DND-41 (cell line): ENCODE data around the gene USP12.

Experiments
- EZH2 ChIP-seq: IDR thresholded peaks from 3 replicates; pipeline ENCODE4 v1.6.1; 2012; ENCODE audit warnings: borderline replicate concordance, low read depth, mild to moderate bottlenecking, moderate library complexity, low read length, inconsistent platforms; ENCODE audit not compliant: severe bottlenecking
- TF ChIP-seq, protein P1 (sequence below): IDR thresholded peaks from 2 replicates; pipeline ENCODE4 v1.5.1; 2012; ENCODE audit warnings: borderline replicate concordance, low read length, moderate library complexity, mild to moderate bottlenecking; ENCODE audit not compliant: poor library complexity, severe bottlenecking; ENCODE audit errors: extremely low read depth

DNA sequence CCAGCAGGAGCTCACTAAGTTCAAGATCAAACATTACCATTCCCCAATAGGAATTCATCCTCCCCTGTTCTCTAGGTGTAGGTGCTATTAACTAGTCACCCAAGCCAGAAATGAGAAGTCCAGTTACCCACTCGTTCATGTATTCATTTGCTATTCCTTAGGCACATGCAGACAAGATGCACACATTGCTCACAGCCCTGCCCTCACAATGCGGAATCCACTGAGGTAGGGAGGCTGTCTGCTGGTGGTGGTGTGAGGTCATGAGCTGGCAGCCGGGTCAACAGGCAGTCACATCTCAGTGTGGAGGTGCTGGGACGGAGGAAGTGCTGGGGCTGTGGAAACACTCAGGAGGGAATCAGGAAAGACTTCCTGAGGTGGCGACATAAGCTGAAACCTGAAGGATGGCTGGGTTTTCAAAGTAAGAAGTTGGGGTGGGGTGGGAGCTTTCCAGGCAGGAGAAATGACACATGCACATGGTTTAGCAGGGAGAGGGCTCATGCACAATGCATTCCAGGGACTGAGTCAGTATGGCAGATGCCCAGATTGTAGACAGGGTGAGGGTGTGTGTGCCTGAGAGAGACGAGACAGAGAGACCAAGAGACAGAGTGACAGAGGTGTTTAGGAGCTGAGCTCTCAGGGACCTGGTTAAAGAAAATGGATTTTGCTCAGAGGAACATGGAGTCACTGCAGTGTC is 117.6 kb downstream of the USP12 start:
- TF ChIP-seq, protein P1, sequence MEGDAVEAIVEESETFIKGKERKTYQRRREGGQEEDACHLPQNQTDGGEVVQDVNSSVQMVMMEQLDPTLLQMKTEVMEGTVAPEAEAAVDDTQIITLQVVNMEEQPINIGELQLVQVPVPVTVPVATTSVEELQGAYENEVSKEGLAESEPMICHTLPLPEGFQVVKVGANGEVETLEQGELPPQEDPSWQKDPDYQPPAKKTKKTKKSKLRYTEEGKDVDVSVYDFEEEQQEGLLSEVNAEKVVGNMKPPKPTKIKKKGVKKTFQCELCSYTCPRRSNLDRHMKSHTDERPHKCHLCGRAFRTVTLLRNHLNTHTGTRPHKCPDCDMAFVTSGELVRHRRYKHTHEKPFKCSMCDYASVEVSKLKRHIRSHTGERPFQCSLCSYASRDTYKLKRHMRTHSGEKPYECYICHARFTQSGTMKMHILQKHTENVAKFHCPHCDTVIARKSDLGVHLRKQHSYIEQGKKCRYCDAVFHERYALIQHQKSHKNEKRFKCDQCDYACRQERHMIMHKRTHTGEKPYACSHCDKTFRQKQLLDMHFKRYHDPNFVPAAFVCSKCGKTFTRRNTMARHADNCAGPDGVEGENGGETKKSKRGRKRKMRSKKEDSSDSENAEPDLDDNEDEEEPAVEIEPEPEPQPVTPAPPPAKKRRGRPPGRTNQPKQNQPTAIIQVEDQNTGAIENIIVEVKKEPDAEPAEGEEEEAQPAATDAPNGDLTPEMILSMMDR, result no peak
- TF ChIP-seq EZH2, result no peak
